ENCODE measurements around the gene GARRE1.
"Not testable (repeated sequence)": the region's sequence is repeated elsewhere in the genome, so short reads cannot be mapped to it uniquely, and the experiment has no call there.

- TF ChIP-seq, protein P1, sequence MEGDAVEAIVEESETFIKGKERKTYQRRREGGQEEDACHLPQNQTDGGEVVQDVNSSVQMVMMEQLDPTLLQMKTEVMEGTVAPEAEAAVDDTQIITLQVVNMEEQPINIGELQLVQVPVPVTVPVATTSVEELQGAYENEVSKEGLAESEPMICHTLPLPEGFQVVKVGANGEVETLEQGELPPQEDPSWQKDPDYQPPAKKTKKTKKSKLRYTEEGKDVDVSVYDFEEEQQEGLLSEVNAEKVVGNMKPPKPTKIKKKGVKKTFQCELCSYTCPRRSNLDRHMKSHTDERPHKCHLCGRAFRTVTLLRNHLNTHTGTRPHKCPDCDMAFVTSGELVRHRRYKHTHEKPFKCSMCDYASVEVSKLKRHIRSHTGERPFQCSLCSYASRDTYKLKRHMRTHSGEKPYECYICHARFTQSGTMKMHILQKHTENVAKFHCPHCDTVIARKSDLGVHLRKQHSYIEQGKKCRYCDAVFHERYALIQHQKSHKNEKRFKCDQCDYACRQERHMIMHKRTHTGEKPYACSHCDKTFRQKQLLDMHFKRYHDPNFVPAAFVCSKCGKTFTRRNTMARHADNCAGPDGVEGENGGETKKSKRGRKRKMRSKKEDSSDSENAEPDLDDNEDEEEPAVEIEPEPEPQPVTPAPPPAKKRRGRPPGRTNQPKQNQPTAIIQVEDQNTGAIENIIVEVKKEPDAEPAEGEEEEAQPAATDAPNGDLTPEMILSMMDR (conservative IDR thresholded peaks at IDR 0.05 in 1 of 2, IDR thresholded peaks at IDR 0.05 in 1 of 2; ENCODE audit: low read depth in 1 of 2, low read length in 2 of 2): not testable (repeated sequence)
- not testable (repeated sequence) for TF ChIP-seq EZH2 (IDR thresholded peaks at IDR 0.05; ENCODE audit: low read length, missing control alignments)
These were observed 1.2 kb upstream of the GARRE1 start for GRCh38 chr19:34253167-34253566.

Data from fibroblast of lung (primary cell).